IPS DF 19.7 (cell line): ENCODE measurements around the gene SRL.
"Not testable (repeated sequence)": the region's sequence is repeated elsewhere in the genome, so short reads cannot be mapped to it uniquely, and the experiment has no call there.

Source experiments
- DNase-seq: peaks from one replicate; pipeline ENCODE4 v3.0.0-alpha.2; 2013; ENCODE audit warnings: low read depth, low spot score

SRL gene

DNA sequence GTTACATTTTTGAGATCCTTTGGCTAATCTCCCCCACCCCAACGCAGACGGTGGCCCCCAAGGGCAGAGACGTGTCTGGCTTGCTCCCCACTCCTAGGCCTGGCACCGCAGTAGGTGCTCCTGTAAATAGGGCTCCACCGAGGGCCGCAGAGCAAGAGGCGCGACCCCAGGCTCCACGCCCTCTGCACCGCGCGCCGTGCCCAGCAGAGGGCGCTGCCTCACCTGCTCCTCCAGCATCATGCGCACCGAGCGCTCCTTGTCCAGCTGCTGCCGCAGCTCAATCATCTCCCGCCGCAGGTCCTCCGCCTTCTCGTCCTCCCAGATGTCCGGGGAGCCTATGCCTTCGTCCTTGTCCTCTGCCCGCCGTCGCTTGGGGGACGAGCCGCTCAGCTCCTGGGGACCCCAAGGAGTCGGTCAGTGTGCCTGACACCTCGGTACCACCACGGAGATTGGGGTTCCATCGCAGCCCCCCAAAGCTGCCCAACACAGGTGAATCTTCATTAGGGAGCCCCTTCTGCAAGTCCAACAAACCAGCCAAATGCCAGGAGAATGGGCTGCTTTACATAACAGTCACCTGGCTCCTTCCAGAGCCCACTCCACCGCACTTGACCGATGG lies 19.8 kb upstream of the SRL start:
- DNase-seq: no peak

DNA sequence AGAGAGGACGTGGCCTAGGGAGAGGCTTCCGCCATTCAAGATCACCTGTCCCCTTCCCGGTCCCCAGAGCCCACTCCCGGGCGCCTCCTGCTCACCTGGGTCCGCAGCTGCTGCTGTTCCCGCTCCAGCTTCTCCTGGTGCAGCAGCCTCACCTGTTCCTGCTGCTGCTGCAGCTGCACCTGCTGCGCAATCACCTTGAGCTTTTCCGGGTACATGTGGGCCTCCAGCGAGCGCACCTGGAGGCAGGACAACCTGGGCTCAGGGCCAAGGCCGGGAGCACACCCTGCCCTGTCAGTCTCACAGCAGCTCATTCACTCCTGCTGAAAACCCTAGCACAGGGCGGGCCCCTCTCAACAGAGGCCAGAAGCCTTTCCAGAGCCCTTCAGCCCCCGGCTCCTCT lies 18.5 kb upstream of the SRL start:
- DNase-seq: no peak

DNA sequence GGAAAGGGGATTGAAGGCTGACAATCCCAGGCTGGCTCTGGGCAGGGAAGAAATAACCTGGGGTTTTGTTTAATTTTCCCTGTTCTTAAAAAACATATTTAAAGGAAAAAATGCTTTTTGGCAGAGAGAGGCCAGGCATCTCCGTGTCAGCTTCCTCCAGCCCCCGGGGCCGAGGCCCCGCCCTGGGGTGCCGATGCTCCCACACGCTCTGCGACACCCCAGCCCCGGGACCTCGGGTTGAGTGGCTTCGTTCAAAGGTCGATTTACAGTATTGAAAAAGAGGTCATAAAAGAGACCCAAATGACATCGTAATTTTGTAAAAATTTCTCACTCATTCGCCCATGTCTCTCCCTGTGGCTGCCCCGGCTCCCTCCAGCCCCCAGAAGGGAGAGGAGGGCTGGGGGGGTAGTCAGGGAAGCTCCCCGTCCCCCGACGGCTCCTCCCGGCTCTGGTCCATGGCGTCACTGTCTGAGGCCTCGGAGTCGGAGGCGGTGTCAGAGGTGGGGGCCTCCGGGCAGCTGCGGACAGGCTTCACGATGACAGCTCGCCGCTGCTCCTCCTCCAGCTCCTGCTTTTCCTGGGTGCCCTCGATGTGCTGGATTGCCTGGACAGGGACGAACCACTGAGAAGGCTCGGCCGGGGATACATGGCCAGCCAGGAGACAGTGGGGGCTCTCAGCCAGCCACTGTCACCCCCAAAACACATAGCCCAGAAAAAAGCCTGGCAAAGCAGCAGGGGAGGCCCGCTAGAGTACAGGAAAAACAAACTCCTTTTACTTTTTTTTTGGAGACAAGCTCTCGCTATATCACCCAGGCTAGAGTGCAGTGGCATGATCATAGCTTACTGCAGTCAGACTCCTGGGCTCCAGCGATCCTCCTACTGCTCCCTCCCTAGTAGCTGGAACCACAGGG lies 16.0 kb upstream of the SRL start:
- DNase-seq: no peak

DNA sequence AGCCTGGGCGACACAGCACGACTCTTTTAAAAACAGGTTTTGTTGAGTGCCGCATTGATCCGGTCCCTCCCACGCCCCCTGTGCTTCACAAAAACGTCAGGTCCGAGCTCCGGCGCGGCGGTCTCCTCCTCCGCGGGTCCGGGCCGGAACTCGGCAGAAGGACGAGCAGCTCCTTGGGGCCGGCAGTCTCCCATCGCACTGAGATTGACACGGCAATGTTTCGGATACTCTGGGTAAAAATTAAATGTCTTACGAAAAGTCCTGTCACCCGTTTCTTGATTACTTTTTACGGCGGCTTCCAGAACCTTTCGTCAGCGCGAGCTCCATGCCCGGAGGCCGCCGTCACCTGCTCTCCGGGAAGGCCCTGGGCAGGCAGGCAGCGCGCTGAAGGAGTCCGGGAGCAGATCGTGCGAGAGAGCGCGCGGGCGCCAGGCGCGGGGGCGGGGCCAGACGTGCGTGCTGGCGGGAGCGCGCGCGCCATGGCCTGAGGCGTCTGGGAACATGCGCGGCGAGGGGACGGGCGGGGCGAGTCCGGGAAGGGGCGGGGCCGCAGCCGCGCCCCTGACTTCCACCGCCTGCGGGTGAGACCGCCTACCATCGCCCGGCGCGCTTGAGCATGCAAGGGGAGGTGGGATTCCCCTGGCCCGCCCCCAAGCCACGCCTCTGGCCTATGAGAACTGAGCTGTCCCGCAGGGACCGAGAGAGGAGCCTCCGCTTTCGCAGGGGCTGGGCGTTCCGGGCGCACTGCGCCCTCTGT lies 11.7 kb upstream of the SRL start:
- DNase-seq: no peak

DNA sequence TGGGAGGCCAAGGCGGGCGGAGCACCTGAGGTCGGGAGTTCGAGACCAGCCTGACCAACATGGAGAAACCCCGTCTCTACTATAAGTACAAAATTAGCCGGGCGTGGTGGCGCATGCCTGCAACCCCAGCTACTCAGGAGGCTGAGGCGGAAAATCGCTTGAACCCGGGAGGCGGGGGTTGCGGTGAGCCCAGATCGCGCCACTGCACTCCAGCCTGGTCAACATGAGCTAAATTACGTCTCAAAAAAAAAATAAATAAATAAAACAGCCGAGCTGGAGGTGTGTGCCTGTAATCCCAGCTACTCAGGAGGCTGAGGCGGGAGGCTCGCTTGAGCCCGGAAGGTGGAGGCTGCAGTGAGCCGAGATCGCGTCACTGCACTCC lies 11.1 kb upstream of the SRL start:
- DNase-seq: not testable (repeated sequence)

DNA sequence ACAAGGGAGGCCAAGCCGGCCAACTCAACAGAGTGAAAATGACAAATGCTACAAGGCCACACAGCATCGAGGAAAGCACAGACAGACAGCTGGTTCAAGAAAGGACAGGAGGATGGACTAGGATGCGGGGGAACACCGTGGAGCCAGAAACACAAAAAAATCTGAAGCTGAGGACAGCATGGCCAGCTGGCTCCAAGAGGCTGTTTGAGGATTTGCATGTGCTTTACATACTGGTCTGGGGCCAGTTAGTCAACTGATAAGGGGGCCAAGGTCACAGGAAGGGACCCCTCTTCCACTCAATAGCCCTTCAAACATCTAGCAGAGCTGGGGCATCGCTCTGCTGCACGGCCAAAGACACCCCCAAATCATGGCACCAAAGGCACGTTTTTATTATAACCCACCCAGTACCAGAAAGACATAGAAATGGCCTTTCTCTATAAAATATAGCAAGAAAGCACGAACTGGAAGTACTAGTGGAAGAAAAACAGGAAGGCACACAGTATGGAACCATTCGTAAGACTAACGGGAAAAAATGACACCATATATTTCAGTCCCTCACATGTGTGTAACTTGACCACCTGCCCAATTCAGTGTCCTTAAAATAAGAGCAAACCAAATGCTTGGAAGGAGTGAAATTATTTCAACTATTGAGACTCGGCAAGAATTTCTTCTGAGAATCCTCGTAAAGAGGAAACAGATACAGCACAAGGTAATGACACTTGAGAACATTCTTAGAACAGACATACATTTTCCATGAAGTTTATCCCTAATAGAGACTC lies 7.8 kb upstream of the SRL start:
- no peak for DNase-seq

DNA sequence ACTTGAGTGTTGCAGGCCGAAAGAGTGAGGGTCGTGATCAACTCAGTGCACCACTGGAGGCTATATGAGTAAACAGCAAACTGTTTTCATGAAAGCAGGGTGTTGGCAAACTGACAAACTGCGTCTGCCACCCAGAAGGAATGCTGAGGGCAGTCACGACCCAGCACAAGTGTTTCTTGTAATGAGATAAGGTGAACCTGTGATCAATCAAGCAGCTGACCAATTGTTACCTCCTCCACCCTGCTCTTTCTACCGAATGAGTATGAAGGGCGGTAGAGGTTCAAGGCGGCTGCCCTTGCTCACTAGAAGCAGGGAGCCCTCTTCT lies 5.5 kb upstream of the SRL start:
- no peak for DNase-seq

DNA sequence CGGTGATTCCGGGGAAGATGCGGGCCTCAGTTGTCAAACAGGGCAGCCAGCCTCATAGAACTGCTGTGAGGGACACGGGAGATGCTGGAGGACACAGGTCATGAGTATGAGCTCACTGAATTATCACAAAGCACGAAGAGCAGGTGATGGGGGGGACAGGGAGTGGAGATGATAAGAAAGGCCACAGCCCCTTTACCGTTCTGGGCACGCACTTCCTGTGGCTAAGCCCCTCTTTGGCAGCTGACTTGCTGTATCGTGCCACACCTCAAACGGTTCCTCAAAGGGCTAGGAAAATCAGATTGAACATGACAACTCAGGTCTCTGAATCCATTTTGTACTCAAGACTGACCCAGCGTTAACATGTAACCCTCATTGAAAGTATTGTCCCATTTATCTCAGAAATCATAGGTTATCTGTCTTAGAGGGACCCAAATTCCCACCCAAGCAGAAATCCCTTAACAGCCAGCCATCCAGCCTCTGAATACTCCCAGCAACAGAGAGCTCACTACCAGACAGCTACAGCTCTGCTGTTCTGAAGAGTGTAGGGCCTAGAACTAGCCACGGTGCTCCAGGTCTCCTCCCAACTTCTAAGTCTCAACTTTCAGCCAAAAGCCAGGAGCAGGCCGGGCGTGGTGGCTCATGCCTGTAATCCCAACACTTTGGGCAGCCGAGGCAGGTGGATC lies 5.0 kb upstream of the SRL start:
- DNase-seq: no peak

DNA sequence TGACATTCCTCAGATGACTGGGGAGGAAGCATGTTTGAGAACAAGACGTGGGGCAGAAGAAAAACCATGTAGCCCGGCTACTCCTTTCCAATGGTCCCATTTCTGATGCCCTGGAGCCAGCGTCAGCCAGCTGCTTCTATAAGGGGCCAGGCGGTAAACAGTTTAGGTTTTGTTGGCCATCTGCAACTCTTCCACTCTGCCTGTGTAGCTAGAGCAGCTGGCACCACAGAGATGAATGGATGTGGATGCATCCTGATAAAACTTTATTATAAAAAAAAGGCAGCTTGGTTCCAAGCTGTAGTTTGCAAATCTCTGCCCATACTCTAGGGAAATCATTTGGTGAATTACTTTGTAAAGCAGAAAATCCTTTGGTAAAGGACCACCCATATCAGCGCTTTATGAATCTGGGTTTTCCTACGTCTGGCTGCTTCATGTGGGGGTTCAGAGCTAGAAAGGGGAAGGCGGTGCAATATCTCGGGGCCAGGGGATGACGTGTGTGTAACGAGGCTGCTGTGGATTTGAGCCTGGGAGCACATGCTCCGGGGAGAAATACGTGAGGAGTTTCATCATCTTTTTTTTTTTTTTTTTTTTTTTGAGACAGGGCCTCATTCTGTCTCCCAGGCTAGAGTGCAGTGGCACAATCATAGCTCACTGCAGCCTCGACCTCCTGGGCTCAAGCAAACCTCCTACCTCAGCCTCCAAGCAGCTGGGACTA lies 3.4 kb upstream of the SRL start:
- DNase-seq: no peak

DNA sequence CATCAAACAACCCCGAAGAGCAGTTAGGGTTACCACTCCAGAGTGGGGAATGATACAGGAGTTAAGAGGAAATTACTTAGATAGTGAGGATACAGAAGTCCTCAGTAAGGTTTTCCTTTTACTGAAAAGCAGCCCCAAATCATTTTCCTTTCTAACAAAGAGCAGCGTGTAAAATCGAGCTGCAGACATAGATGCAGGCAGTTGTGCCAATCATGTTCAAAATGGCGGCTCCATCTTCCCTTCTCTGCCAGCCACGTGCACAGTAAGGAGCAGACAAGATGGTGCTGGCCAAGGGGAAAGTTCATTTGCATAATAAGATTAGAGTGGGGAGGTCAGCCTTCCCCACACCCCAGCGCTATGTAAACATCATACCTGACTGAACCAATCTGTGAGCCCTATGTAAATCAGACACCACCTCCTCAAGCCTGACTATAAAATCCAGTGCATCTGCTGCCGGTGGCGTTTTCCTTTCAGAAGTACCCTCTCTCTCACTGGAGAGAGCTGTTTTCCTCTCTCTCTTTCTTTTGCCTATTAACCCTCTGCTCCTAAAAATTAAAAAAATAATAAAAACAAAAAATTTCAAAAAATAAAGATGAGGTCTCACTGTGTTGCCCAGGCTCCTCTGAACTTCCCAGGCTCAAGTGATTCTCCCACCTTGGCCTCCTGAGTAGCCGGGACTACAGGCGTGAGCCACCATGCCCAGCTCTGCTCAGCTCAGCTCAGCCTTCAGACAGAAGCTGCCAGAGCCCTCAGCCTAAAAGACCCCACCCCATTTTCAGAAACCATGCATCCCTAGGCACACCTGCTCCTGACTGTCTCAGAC lies 2.6 kb upstream of the SRL start:
- DNase-seq: no peak

DNA sequence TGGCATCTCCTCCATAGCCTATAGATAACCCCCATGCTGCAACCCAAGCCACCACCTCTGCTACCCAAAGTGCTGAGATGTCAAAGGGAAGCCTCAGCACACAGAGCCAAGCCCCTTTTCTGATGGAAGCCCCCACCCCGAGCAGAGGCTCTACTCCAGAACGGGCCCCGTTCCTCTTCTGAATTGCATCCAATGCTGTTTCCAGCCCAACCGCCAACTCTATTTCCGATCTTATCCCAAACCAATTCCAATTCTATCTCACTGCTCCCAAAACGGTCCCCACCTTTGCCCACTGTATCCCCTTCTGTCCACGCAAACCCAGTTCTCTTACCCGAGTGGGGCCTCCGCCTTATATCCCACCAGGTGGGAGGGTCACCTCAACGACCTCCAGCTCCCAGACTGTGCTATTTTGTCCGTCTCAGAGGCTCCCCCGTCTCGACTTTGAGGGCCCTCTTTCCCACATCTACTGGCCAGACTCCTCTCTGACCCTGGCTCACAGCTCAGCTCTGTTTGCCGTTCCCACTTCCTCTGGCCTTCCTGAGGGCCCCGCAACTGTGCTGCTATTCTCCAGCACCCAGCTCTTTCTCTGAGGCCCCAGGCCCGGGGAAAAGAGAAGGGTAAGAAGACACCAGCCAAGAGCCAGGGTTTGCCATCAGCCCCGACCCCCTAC lies 487 bp downstream of the SRL start:
- no peak for DNase-seq

DNA sequence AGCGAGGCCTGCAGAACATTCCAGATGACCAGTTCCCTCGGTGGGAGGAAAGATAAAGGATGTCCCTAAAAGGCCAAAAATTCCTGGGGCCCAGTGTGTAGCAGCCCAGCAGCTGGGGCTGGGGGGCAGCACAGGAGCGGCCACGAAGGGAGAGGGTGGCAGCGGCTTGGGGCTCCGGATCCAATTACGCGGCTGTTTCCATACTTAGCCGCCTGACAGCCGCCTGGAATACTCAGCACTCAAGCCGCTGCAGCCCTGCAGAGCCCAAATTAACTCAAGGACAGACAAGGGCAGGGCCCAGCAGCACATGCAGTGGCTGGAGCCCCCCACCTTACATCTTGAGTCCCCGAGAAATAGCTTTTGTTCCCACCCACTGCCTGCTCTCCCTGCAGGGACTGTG lies 1.3 kb downstream of the SRL start:
- no peak for DNase-seq

DNA sequence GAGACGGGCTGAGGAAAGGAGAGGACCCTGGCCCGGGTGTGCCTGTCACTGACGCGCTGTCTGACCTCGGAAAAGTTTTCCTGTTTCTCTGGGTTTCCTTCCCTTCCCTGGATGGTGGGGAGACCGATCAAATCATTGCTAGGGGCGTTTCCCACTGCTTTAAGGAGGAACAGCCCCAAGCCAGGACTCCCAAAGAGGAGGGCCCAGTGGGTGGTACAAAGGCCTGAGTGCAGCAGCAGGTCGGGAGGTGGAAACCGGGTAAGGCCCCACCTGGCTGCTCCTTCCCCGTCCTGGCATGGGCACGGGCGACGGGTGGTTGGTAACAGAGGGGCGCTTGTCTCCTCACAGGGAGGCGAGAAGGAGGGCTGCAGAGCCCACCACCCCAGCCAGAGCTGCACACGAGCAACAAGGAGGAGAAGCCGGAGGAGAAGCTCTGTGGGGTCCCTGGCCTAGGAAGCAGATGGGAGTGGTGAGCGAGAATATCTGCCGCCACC lies 2.2 kb downstream of the SRL start:
- DNase-seq: no peak

DNA sequence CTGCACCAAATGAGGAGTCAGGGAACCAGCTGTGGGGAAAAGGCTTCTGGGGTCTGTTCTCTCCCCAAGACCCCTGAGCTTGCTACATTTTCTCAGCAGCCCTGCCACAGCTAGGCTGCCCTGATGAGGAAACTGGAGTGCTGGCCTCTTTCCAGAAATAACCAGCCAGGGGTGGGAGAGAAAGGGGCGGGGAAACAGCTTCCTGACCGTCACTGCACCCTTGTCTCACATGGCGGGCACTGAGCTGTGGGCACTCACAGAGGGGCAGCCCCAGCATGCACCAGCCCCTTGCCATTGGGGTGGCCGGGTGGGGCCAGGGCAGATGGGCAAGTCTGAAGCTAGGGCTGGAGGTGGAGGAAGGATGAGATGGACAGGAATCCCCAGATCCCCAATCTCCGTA lies 2.9 kb downstream of the SRL start:
- DNase-seq: no peak

DNA sequence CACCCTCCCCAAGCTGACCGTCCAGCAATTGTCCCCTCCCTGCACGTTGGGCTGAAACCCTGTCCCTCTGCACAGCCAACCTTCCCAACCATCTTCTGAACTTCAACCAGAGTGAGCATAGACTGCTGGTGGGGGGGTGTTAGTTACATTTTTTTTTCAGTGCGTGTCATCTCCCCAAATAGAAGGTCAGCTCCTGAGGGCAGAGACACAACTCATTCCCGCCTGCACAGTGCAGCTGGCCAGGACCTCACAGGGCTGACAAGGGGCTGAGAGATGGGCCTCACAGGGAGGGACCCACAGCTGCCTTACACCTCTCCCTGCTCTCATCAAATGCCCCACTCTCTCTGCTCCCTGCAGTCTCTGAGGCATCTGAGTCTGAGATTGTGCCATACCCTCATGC lies 8.4 kb downstream of the SRL start:
- DNase-seq: no peak

DNA sequence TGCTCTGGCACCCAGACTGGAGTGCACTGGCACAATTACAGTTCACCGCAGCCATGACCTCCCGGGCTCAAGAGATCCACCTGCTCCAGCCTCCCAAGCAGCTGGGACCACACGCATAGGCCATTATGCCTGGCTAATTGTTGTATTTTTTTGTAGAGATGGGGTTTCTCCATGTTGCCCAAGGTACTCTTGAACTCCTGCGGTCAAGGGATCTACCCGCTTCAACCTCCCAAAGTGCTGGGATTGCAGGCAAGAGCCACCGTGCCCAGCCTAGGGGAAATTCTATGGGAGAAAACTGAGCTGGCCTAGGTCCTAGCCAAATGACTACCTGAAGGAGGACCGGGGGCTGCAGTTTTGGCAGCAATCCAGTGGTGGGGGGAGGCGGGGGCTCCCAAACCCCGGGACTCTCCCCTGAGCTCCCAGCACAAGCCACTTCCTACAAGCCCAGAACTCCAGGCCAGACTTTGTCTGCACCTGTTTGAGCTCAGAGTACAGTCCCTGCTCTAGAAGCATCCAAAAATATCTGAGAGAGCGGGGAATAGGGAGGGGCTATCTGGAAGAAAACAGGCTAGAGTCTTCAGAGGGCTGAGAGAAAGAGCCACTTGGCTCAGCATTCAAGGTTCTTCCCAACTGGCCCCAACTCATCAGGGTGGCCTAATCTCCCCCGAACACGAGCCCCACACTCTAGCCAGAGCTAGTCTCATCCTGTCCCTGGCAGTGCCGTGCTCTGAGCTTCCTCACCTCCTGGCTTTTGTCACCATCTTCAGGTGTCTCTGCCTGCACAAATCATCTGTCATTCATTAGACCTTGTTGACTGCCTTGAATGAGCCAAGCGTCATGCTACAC lies 9.1 kb downstream of the SRL start:
- no peak for DNase-seq

DNA sequence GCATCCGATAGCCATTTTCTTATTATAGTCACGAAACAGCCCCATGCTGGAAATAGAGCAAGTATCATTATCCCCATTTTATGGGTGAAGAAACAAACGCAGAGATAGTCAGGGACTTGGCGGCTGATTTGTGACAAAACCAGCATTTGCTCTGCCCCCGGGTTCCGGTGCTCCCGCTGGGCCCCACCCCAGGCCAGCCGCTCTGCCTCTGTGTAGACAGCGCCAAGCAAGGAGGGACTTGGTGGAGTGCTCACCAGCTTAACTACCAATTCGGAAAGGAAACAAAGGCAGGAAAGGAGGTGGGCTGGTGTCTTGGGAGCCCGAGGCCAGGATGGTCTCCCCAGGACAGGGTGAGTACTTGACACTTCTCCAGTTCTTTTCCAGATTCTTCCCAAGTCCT lies 10.0 kb downstream of the SRL start:
- no peak for DNase-seq

DNA sequence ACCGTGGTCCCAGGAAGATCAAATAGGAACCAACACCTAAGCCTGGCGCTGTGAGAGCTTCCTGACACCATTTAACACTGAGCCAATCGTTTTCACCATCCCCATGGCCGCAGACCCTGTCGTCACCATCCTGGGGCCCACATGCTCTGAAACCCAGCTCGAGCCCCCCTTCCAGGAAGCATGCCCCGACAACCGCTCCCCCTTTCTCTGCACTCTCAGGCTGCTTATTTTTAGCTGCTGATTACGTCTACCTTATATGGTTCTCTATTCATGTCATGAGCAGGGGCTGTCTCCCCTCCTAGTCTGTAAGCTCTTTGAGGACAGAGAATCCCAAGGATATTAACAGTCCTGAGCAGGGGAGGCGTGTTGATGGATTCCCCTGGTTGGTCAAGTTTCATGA lies 10.5 kb downstream of the SRL start:
- no peak for DNase-seq

DNA sequence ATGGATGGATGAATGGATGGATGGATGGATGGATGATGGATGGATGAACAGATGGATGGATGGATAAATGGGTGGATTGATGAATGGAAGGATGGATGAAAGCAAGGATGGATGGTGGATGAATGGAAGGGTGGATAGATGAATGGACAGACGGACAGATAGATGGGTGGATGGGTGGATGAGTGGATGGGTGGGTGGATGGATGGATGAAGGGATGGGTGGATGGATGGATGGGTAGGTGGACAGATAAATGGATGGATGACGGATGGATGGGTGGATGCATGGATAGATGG lies 14.9 kb downstream of the SRL start:
- DNase-seq: no peak
